Testis (tissue), 2 donors: Measurements from ENCODE around the gene ITGA11.

Experiments used
- POLR2A ChIP-seq: fragments of 450-650 bp; IDR thresholded peaks from one replicate; pipeline ENCODE4 v1.6.1; 2017; ENCODE audit warnings: antibody characterized with exemption, mild to moderate bottlenecking, moderate library complexity
- TF ChIP-seq, protein P1 (sequence below), 3 experiments: fragments of 450-650 bp in 2 of 3; fragments of 200-600 bp in 1 of 3; sonication (generic) in 1 of 3; IDR thresholded peaks; one replicate each; pipeline ENCODE4 v1.5.1; 2016 to 2019; ENCODE audit warnings: antibody characterized with exemption in 3 of 3, mild to moderate bottlenecking in 2 of 3, moderate library complexity in 1 of 3

DNA sequence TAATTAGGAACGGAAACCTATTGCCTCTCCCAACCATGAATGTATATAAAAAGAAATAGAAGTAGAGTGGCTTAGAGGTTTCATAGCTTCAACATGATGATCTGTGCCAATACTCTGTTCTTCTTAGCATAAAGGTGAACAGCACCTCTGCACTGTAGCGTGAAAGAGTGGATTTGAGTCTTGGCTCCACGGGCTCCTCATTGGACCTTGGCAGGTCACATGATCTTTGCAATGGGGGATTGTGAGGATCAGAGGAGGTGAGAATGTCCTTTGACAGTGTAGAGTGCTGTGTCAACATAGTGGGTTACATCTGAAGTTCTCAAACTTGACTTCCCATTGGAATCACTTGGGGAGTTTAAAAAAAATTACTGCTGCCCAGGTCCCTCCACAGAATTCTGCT, 103.0 kb downstream of the ITGA11 start:
- TF ChIP-seq, protein P1, sequence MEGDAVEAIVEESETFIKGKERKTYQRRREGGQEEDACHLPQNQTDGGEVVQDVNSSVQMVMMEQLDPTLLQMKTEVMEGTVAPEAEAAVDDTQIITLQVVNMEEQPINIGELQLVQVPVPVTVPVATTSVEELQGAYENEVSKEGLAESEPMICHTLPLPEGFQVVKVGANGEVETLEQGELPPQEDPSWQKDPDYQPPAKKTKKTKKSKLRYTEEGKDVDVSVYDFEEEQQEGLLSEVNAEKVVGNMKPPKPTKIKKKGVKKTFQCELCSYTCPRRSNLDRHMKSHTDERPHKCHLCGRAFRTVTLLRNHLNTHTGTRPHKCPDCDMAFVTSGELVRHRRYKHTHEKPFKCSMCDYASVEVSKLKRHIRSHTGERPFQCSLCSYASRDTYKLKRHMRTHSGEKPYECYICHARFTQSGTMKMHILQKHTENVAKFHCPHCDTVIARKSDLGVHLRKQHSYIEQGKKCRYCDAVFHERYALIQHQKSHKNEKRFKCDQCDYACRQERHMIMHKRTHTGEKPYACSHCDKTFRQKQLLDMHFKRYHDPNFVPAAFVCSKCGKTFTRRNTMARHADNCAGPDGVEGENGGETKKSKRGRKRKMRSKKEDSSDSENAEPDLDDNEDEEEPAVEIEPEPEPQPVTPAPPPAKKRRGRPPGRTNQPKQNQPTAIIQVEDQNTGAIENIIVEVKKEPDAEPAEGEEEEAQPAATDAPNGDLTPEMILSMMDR (IDR thresholded peaks at IDR 0.05): no peak
- TF ChIP-seq POLR2A: no peak
